ENCODE data around the gene OPA3.
"Not testable (repeated sequence)": the region's sequence is repeated elsewhere in the genome, so short reads cannot be mapped to it uniquely, and the experiment has no call there.

OPA3 gene

GRCh38 chr19:45584332-45585157 lies at the start of gene OPA3:
Gene OPA3, minus strand, starts transcription at chr19:45584802. Its CDS starts 38 bp downstream, at chr19:45584764.
- DNase-seq (ENCODE audit: low read depth): peak; percentile 100

- peak; percentile 79 for DNase-seq (ENCODE audit: low read depth)
Observed at GRCh38 chr19:45632468-45633196, 48.0 kb upstream of the OPA3 start.

DNA sequence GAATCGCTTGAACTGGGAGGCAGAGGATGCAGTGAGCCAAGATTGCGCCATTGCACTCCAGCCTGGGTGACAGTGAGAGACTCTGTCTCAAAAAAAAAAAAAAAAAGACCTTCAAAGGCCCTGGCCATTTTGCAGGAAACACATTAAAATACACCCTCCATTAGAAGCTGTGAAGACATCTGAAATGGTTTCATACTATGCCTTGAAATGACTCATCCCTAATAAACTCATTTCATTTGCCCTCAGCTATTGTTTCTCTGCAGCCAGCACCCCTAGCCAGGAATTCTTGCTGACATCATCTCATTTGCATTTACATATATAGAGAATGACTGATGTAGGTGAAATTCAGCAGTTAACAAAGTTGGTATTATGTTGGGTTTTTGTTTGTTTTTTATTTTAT lies 45.9 kb upstream of the OPA3 start:
- peak; percentile 91 for DNase-seq (ENCODE audit: low read depth)

- DNase-seq (ENCODE audit: low read depth): no peak
Observed at GRCh38 chr19:45629704-45630103, 45.1 kb upstream of the OPA3 start.

DNA sequence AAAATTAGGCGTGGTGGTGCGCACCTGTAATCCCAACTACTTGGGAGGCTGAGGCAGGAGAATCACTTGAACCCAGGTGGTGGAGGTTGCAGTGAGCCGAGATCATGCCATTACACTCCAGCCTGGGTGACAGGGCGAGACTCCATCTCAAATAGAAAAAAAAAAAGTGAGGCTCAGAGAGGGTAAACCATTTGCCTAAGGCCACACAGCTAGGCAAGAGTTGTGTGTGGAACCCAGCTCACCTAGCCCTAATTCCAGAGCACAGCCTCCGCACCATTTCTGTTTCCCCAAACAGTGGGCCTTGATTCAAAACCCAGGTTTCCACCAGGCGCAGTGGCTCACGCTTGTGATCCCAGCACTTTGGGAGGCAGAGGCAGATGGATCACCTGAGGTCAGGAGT lies 43.6 kb upstream of the OPA3 start:
- not testable (repeated sequence) for DNase-seq (ENCODE audit: low read depth)

DNA sequence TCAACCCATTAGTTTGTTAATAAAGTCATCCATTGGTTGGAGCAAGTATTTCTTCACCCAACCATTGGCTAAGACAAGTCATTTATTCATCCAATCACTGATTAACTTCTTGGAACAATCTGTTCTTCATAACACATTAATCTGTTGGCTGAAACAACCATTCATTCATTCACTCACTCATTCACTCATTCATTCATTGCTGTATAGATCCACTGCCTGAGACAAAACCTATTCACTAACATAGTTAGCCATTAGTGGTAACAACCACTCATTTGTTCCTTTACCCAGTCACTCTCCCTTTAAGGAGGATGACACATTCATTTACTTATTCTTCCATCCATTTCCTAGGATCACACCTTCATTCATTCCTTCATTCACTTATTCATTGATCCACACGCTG lies 39.4 kb upstream of the OPA3 start:
- DNase-seq (ENCODE audit: low read depth): no peak

GRCh38 chr19:45621976-45622503 lies 37.4 kb upstream of the OPA3 start:
- DNase-seq (ENCODE audit: low read depth): no peak

GRCh38 chr19:45621389-45621788 lies 36.8 kb upstream of the OPA3 start:
- no peak for DNase-seq (ENCODE audit: low read depth)

DNA sequence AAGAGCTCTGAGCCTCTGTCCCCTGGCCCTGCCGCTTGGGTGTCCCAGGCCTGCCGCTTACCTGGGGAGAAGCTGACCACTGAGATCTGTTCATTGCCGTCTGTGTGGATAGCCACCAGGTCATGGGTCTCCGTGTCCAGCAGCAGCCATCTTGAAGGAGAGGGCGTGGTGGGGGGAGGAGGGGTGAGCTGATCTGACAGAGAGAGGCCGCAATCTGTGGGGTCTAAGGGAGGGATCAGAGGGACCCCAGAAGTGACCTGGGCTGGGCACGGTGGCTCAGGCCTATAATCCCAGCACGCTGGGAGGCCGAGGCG lies 32.1 kb upstream of the OPA3 start:
- DNase-seq (ENCODE audit: low read depth): no peak

- peak; percentile 89 for DNase-seq (ENCODE audit: low read depth)
Observed at GRCh38 chr19:45615795-45616703, 31.4 kb upstream of the OPA3 start.

- DNase-seq (ENCODE audit: low read depth): not testable (repeated sequence)
Observed at GRCh38 chr19:45615056-45615455, 30.5 kb upstream of the OPA3 start.

DNA sequence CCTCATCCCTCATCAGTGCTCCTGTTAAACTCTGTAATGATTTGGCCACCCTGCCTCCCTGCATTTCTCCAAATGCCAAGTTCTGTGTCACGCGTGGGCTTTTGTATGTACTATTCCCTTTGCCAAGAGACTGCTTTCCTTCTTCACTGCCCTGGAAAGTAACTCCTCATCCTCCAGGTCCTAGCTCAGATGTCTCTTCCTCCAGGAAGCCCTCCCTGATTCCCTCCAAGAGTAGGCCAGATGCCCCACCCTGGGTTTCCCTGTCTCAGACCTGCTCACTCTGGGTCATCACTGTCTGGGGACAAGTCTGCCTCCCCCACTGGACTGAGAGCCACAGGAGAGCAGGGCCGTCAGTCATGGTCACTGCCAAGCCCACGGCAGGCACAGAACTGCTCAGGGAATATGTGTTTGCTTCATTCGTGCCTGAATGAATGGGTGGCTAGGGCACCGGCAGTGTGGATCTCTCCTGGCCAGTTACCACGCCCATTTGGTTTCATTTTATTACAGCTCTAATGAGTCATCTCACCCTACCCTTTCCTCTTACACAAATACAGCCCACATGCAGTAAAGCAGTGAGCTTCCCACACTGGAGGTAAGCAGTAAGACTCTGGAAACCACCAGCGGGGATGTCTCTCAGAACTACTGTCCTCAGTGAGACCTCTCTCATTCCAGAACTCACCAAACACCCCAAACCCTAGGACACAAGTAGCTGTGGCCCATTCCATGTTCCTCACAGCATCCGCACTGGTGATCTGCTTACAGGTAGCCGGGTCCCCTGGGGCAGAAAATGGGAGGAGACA lies 29.5 kb upstream of the OPA3 start:
- DNase-seq (ENCODE audit: low read depth): peak; percentile 96

DNA sequence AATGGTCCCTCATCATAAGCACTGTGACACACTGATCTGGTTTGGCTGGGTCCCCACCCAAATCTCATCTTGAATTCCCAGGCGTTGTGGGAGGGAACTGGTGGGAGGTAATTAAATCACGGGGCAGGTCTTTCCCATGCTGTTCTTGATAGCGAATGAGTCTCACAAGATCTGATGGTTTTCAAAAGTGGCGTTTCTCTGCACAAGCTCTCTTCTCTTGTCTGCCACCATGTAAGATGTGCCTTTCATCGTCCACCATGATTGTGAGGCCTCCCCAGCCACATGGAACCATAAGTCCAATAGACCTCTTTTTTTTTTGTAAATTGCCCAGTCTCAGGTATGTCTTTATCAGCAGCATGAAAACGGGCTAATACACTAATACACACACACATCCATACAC lies 24.3 kb upstream of the OPA3 start:
- DNase-seq (ENCODE audit: low read depth): no peak

GRCh38 chr19:45607071-45608029 lies 22.7 kb upstream of the OPA3 start:
- DNase-seq (ENCODE audit: low read depth): peak; percentile 47

DNA sequence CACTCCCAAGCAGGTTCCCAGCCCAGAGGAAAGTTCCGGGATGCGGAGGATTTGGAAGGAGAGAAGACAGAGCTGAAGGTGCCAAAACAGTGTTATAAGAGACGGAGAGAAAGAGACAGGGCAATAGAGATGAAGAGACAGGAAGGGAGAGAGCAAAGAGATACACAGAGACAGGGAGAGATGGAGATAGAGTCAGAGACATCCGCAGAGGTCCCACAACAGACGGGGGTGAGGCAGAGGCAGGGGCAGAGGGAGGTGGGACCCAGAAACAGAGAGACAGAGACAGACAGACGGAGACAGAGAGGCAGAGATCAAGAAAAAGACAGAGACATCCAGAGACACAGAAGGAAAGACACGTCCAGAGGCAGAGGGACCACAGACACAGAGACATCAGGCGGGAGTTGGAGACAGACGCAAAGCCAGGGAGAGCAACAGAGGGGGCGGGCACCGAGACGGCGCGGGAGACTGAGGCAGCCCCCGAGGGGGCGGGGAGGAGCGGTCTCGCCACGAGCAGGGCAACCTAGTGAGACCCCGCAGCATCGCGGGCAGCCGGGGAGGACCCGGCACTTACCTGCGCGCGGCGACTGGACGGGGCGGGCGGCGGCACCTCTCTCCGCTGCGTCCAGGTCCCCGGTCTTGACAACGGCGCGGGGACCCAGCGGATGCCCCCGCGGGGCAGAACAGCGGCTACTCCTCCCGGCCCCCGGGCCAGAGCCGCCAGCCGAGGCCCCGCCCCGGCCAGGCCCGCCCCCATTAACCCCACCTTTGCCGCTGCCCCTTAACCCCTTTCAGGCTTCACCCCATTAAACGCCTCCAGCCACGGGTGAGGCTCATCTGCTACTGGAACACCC lies 17.1 kb upstream of the OPA3 start, which contains the start of gene GPR4:
Gene GPR4 (minus strand): TSS at position 689 of the 851 bp plus-strand sequence. CDS start 10,346 bp downstream, outside the sequence.
- DNase-seq (ENCODE audit: low read depth): no peak

- no peak for DNase-seq (ENCODE audit: low read depth)
Observed at GRCh38 chr19:45601115-45601514, 16.5 kb upstream of the OPA3 start.

GRCh38 chr19:45600340-45600885 lies 15.8 kb upstream of the OPA3 start:
- DNase-seq (ENCODE audit: low read depth): no peak

DNA sequence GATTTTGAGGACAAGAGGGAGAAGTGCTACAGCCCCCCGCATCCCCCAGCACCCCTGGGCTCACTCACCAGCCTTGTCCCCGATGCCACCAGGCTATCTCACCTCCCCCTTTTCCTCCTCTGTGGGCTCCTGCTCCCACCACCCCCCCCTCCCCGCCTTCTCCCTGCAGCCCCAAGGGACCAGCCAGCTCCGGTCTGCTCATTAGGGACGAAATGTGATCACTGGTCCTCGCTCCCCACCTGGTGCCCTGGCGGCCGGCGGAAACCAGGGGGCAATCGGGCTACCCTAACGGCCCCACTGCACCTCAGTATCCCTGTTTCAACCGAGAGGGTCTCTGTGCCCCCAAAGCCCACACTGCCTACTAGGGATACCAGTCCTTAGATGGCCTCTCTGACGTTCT lies 14.7 kb upstream of the OPA3 start:
- no peak for DNase-seq (ENCODE audit: low read depth)
